CD4-positive, alpha-beta T cell treated with Interleukin-6 at 100 ng/mL for 8 hours (primary cell): ENCODE measurements around the gene SHISA6.

Experiments used
- DNase-seq: peaks from one replicate; pipeline ENCODE4 v3.0.0-alpha.2; 2020; ENCODE audit warnings: mixed read lengths, low spot score

Gene SHISA6

GRCh38 chr17:11240841-11241610 is at the start of gene SHISA6:
Gene SHISA6 (plus strand): TSS chr17:11241213.
- DNase-seq = no peak

- DNase-seq = no peak
Observed at GRCh38 chr17:11195801-11196200, 45.2 kb upstream of the SHISA6 start.

GRCh38 chr17:11204991-11205390 is 36.0 kb upstream of the SHISA6 start:
- DNase-seq = no peak

GRCh38 chr17:11205659-11206058 is 35.4 kb upstream of the SHISA6 start:
- DNase-seq = no peak

GRCh38 chr17:11209906-11210305 is 31.1 kb upstream of the SHISA6 start:
- no peak for DNase-seq

- DNase-seq = no peak
Observed at GRCh38 chr17:11212792-11213191, 28.2 kb upstream of the SHISA6 start.

- DNase-seq = no peak
Observed at GRCh38 chr17:11216976-11217375, 24.0 kb upstream of the SHISA6 start.

- DNase-seq = no peak
Observed at GRCh38 chr17:11221196-11221595, 19.8 kb upstream of the SHISA6 start.

- DNase-seq = no peak
Observed at GRCh38 chr17:11221721-11222120, 19.3 kb upstream of the SHISA6 start.

- no peak for DNase-seq
Observed at GRCh38 chr17:11238705-11239104, 2.3 kb upstream of the SHISA6 start.

GRCh38 chr17:11239379-11239970 is 1.5 kb upstream of the SHISA6 start:
- no peak for DNase-seq

GRCh38 chr17:11240041-11240840 is 772 bp upstream of the SHISA6 start:
- DNase-seq = no peak

GRCh38 chr17:11241611-11242226 is 706 bp downstream of the SHISA6 start:
- no peak for DNase-seq

- DNase-seq = no peak
Observed at GRCh38 chr17:11242411-11242810, 1.4 kb downstream of the SHISA6 start.

- no peak for DNase-seq
Observed at GRCh38 chr17:11244776-11245175, 3.8 kb downstream of the SHISA6 start.

- DNase-seq = no peak
Observed at GRCh38 chr17:11245187-11245586, 4.2 kb downstream of the SHISA6 start.

GRCh38 chr17:11245791-11246190 is 4.8 kb downstream of the SHISA6 start:
- DNase-seq = no peak

- no peak for DNase-seq
Observed at GRCh38 chr17:11250161-11250560, 9.1 kb downstream of the SHISA6 start.

GRCh38 chr17:11251561-11252107 is 10.6 kb downstream of the SHISA6 start:
- no peak for DNase-seq

GRCh38 chr17:11252146-11252545 is 11.1 kb downstream of the SHISA6 start:
- no peak for DNase-seq

GRCh38 chr17:11256877-11257276 is 15.9 kb downstream of the SHISA6 start:
- no peak for DNase-seq

GRCh38 chr17:11264183-11264871 is 23.3 kb downstream of the SHISA6 start:
- no peak for DNase-seq
